ENCODE results near the gene DCDC2.
"Not testable (repeated sequence)": the region's sequence is repeated elsewhere in the genome, so short reads cannot be mapped to it uniquely, and the experiment has no call there.

DCDC2 gene

DNA sequence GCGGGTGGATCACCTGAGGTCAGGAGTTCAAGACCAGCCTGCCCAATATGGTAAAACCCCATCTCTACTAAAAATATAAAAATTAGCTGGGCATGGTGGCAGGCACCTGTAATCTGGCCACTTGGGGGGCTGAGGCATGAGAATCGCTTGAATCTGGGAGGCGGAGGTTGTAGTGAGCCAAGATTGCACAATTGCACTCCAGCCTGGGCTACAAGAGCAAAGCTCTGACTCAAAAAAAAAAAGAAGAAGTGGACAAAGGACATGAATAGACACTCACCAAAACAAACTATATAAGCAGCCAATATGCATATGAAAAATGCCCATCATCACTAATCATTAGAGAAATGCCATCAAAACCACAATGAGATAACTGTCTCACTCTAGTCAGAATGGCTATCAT, 121.1 kb downstream of the DCDC2 start:
- DNase-seq; intact Hi-C loops (cut with DNase I): not testable (repeated sequence)

DNA sequence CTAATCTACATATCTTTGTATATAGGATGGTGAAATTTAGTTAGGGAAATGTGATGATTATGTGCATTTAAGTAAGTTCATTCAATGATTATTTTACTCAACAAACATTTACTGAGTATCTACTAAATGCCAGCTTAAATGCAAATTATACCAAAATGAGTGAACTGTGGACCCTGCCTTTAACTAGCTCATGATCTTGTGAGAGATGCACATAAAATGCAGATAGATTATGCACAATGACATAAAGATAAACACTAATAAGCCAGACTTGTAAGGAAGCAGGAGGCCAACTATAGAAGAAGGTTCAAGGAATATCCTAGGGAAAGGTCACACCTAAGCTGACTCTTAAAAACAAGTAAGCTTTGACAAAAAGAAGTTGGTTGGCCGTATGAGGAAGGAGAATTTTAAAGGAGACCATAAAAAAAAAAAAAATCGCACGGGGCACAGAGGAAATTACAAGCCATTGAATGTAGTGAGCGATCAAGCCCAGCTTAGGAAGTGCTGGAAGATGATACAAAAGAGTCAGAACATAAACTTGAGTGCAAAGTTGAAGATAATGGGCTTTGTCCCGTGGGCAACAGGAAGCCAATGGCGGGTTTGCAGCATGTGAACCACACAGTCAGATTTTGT, 123.9 kb downstream of the DCDC2 start:
- no peak for DNase-seq
- intact Hi-C loops (cut with DNase I), result no loop called here

DNA sequence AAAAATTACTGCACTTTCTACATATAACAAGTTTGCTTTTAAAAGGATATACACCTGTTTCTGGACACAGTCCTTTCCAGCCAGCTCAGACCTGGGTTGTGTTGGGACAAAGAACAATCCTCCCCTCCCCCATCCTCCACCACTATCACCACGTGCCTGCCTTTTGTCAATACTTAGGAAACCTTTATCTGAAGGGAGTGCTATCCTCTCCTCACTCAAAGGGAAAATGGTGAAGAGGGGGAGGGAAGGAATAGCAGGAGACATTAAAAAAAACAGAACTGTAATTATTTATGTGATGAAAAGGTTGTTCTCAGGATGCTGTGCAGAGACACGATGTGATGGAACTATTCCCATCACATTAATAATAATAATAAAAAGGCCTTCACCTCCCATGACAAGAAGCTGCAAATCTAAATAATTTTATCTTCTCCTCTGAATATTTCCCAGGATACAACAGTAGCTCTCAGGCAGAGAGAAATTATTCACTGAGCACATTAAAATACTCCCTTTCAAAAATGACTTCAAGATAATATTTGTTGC, 126.4 kb downstream of the DCDC2 start:
- intact Hi-C loops (cut with DNase I), result no loop called here
- DNase-seq, result no peak

DNA sequence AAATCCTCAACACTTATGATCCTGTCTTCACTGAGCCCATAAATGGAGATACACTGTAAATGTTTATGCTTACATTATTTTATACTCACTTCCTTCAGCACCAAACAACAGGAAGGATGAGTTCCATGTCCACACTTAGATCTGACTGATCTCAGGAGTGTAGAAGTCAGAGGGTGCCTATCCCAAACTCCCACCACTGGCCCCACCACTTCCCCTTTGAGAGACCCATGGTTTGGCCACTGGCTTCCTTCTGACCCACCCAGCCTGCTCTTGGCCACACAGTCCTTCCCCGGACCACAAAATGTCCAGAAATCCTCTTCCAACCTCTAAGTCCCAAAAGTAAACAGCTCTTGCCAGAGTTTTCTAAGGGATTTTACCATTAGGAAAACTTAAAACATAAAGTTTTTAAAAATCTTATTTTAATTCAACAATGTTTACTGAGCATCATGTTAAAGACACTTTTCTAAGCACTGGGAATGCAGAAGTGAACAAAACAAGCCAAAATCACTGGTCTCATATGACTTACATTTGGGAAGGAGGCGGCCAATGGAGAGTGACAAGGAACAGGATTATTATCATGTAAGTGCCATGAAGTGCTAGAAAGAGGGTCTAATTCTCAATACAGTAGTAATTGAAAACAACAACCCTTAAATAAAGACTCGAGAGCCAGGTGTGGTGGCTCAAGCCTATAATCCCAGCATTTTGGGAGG, 128.0 kb downstream of the DCDC2 start:
- intact Hi-C loops (cut with DNase I), result no loop called here
- DNase-seq, result no peak

DNA sequence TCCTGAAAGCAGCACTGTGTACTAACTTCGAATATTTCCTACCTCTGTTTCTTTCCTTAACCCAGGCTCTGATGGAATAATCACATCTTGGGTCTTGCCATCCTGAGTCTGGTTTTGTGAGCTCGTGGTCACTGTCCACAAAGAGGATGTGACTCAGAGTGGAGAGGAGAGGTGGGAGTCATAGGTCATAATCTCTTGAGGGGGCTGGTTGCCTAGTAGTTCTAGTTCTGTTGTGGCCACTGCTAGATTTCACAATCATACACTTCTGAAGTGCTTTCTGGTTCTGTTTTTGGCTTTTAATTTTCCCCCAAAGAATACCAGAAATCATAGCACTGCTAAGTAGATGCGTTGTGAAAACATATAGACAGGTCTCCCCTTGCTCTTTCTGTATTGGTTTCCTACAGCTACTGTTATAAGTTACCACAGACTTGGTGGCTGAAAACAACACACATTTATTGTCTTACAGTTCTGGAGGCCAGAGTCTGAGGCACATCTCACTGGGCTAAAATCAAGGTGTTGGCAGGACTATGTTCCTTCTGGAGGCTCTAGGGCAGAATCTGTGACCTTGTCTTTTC, 129.1 kb downstream of the DCDC2 start:
- DNase-seq, result no peak
- intact Hi-C loops (cut with DNase I), result no loop called here

DNA sequence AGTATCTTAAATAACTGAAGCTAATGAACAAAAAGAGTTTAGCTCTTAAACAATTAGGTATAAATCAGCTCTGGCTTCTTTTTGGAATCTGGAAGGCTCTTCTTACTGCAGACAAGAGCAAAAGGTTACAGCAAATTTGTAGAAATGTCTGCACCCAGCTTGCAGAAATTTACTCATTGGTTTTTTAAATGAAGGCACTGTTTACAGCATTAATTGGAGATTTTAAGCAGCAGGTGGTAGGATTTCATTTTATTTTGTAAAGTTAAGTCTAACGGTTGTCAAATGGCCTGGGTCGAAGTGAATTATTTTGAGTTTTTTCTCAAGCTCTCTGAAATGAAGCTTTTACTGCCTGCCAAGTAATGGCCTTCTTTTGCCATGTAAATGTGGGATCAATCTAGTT, 129.7 kb downstream of the DCDC2 start:
- intact Hi-C loops (cut with DNase I), result no loop called here
- no peak for DNase-seq

DNA sequence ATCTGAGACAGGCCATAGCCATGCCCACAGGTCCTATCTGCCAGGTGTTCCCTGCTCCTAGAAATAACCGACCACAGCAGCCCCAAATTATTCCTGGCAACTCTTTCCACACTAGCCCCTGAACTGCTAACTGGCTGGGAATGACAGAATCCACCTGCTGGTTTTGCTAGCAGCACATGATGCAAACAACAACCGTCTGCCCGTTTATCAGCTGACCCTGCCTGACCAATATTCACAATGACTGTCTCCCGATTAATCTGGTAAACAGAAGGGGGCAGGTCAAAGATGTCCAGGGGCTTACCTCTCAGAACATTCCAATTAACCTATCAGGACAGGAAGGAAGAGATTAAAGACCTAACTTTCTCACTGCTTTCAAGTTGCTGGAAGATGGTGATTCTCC, 130.3 kb downstream of the DCDC2 start:
- DNase-seq, result no peak
- intact Hi-C loops (cut with DNase I), result no loop called here

DNA sequence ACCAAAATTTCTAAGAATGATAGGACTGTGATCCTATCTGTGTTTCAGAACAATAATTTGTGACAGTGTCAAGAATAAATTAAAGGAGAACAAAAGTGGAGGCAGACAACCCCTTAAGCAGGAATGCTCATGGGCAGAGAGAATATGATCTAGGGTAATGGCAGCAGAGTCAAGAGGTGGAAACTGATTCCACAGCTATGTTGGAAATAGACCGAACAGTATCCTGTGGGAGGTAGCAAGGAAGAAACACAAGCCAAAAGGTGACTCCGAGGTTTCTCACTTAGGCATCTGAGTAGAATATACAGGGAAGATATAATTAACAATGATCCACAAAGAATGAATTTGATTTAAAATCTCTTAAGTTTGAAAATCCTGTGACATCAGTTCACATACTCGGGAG, 131.3 kb downstream of the DCDC2 start:
- no peak for DNase-seq
- intact Hi-C loops (cut with DNase I), result no loop called here

DNA sequence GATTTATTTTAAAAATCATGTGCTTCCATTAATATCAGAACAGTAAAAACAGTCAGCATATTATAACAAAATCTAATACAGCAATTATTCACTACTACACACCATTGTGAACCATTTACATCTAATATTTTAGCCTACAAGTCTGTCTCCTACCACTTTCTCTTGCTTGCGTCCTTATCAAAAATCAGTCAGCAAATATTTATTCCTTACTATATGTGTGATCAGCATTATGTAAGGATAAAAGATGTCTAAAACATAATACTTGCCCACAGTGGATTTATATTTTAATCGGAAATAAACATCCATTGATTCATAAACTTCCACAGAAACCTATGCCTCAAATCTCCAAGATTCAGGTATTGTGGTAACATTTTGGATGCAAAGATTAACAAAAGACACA, 132.0 kb downstream of the DCDC2 start:
- intact Hi-C loops (cut with DNase I), result no loop called here
- no peak for DNase-seq

DNA sequence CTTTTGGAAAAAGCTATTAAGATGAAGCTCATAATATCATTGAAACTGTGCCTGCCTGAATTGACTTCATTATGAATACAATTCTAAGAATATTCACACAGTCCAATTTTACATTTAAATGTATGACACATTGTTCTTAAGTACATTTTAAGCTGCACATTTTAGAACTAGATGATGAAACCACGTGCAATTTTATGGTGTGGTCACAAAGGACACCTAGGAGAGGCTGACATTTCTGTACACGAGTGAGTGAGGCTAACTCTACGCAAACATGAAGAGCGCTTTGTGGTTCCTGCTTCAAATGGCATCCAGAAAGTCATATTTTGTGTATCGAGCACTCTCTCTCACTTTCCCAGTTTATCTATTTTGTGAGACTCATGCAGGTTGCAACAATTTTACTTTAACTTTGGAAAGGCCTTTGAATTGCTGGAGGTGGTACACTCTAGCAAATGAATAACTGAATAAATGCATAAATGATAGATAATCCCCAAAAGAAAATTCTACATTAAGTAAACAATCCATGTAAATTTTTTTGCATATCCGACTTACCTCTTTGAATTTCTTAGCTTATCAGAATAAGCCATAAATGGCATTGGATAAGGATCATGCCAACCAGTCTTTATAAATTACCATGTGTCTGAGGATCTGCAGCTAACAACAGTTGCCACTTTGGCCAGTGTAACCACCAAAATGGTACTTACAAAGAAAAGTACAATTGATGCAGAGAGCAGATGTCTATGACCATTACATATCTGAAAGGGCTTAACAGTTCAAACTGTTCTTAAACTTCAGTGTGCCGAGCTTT, 134.5 kb downstream of the DCDC2 start:
- intact Hi-C loops (cut with DNase I), result no loop called here
- DNase-seq, result no peak

DNA sequence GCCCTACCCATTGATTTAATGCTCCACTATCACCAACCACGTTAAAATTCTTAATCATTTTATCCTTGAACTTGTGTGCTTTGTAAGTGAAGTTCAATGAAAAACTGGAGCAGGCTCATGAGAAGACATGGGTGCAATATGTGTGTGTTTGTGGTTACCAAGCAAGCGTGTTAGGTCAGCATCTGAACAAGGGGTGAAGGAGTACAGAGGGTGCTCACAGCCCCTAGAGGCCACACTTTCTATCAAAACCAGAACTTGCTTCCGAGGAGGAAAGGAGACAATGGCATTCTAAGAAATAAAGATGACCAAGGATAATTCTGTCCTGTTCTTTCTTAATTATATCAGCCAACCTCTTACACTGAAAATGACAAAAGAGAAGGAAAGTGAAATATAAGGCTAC, 138.2 kb downstream of the DCDC2 start:
- no peak for DNase-seq
- intact Hi-C loops (cut with DNase I), result no loop called here

DNA sequence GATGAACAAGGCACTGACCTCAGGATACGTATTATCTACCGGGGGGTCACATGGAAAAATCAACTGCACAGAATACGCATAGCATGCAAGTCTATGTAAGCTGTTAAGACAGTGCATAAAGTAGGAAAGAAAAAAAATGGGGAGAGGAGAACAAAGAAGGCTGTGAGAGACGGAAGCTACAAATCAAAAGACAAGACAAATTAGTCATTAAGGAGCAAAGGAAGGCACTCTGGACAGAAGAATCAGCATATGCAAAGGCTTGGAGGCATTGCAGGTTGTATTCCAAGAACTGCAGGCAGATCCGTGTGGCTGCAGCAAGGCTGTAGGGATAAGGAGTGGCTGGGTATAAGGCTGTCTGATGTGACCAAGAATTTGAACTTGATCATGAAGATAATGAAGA, 142.9 kb downstream of the DCDC2 start:
- no peak for DNase-seq
- intact Hi-C loops (cut with DNase I), result no loop called here

DNA sequence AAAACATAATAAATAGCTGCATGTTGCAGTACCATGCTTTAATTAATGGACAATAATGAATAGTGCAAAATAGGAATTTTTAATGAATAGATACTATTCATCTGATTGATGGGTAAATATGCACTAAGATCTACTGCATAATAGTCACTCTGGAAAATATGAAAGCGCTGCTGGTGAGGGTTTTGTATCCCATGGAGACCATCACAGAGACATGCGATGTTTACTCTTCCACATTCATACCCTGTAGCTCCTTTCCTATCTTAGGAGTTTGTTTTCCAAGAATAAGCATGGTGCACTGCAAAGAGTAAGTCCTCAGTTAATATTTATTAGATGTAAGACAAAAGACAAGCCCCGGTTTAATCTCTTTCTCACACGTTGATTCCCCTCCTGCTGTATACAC, 150.4 kb downstream of the DCDC2 start:
- intact Hi-C loops (cut with DNase I), result no loop called here

DNA sequence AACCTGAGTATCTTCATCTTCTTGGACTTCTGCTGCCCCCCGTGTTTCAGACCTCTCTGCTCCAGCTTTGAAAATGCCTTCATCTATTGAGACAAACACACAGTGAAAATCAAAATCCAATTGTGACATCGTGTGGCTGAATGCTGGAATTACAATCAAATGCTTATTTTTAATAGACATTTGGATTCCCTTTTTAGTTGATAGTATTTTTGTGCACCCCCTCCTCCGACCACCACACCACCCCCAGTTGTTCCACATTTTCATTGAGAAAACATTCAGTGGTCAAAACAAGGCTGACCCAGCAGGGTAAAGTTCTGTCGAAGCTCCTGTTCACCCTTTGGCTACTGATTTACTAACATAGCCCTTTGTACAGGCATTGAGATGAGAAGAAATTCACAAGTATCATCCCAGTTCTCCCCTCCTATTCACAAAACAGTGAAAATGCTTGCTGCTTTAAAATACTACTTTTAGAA, 152.8 kb downstream of the DCDC2 start:
- intact Hi-C loops (cut with DNase I), result no loop called here

More for the DNA sequence above, 150.4 kb downstream of the DCDC2 start:
- DNase-seq, result no peak

DNA sequence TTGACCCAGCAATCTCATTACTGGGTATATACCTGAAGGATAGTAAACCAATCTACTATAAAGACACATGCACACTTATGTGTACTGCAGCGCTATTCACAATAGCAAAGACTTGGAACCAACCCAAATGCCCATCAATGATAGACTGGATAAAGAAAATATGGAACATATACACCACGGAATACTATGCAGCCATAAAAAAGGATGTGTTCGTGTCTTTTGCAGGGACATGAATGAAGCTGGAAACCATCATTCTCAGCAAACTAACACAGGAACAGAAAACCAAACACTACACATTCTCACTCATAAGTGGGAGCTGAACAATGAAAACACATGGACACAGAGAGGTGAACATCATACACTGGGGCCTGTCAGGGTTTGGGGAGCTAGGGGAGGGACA, 153.7 kb downstream of the DCDC2 start:
- DNase-seq; intact Hi-C loops (cut with DNase I): not testable (repeated sequence)

More for the DNA sequence above, 152.8 kb downstream of the DCDC2 start:
- peak in 19 of 42 donors; percentile 7 to 66 (median 32) for DNase-seq

DNA sequence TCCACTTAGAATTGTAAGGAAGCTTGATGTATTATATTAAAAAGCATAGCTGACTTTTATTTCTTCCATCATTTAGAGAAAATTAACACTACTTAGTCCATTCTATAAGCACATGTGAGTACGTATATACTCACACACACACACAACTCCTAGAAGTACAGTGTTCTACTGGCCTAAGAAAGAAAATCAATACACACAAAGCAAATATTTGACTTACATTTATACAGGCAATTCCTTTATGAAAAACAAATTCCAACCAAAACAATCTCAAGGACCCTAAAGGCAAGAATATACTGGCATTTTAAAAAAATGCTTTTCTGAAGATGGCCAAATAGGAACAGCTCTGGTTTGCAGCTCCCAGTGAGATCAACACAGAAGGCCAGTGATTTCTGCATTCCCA, 160.0 kb downstream of the DCDC2 start:
- DNase-seq, result no peak
- intact Hi-C loops (cut with DNase I), result no loop called here

DNA sequence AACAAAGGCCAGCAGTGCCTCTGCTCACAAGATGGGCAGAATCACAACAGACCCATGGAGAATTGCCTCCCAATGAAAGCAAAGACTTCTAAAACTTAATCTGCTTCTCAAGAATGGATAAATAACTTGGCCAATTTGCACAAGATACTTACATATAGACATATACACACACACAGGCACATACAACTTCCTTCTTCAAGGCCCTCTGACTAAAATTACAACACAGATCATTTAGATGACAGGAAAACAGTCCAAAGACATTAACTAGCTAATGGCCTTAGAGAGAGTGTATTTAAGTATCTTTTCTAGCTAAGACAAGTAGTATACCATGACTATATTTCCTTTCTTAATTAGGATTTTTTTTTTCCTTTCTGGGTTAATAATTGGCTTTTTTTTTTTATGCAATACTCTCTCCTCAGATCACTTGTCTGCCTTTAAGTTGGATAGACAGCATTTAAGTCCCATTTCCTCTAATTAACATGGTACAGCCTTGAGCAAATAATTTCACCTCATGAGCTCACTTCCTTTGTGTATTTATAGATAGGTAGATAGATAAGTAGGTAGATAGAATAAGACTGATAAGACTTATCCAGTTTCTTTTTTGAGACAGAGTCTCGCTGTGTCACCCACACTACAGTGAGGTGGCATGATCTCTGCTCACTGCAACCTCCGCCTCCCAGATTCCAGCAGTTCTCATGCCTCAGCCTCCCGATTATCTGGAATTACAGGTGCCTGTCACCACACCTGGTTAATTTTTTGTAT, 161.8 kb downstream of the DCDC2 start:
- intact Hi-C loops (cut with DNase I), result no loop called here
- DNase-seq, result no peak

DNA sequence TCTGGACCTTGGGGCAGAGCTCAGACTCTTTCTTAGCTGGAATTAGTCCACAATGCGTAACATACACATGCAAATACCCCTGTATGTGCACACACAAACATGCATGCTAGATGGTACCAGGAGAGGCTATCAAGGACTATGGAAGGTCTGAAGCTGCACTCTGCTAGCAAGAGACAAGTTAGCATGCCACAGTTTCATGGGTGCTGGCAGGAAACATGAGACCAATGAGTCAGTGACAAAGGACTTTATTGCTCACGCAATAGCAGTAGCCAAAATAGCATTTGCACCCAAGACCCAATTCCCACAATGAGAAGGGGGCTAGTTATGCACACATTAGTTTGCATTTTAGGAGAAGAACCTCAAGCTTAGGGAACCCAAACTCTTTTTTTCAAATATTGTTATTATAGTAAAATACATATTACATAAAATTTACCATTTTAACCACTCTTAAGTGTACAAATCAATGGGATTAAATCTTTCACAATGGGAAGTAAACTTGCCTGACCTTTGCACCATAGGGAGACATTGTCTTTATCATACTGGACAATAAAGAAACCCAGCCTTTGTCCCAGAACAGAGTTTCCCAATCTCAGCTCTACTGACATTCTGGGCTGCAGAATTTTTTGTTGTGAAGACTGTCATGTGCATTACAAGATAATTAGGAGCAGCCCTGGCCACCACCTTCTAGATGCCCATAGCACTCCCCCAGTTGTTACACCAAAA, 162.7 kb downstream of the DCDC2 start:
- DNase-seq, result no peak
- intact Hi-C loops (cut with DNase I), result no loop called here

Measured in head of caudate nucleus (tissue), 42 donors.